IMR-90 (cell line): ENCODE measurements around the gene ITPK1.

Experiments
- BHLHE40 ChIP-seq: fragments of 150-350 bp; IDR thresholded peaks from 2 replicates; pipeline ENCODE4 v1.6.1; 2016; ENCODE audit warnings: mild to moderate bottlenecking, low read depth, low read length
- CTCF ChIP-seq: conservative IDR thresholded peaks from 2 replicates; pipeline ENCODE4 v1.5.1; 2012; ENCODE audit warnings: mild to moderate bottlenecking, low read depth, low read length, improper control_type of control experiment
- SMC3 ChIP-seq: fragments of 150-350 bp; IDR thresholded peaks from 2 replicates; pipeline ENCODE4 v1.6.1; 2016; ENCODE audit warnings: low read depth, mild to moderate bottlenecking, antibody characterized with exemption, low read length, moderate library complexity

- TF ChIP-seq CTCF (no peak), BHLHE40 (no peak), SMC3 (no peak)
Measured at GRCh38 chr14:92980866-92981265, 134.9 kb downstream of the ITPK1 start.
